GM21390 (cell line): Measurements from ENCODE around the gene CCDC106.

Experiments used
- ATAC-seq: cut with Tn5 transposase; IDR thresholded peaks from one replicate; pipeline ENCODE4 v1.9.1; 2021; ENCODE audit not compliant: unreplicated experiment

The CCDC106 gene

GRCh38 chr19:55613930-55614710 lies 33.9 kb upstream of the CCDC106 start:
- no peak for ATAC-seq

DNA sequence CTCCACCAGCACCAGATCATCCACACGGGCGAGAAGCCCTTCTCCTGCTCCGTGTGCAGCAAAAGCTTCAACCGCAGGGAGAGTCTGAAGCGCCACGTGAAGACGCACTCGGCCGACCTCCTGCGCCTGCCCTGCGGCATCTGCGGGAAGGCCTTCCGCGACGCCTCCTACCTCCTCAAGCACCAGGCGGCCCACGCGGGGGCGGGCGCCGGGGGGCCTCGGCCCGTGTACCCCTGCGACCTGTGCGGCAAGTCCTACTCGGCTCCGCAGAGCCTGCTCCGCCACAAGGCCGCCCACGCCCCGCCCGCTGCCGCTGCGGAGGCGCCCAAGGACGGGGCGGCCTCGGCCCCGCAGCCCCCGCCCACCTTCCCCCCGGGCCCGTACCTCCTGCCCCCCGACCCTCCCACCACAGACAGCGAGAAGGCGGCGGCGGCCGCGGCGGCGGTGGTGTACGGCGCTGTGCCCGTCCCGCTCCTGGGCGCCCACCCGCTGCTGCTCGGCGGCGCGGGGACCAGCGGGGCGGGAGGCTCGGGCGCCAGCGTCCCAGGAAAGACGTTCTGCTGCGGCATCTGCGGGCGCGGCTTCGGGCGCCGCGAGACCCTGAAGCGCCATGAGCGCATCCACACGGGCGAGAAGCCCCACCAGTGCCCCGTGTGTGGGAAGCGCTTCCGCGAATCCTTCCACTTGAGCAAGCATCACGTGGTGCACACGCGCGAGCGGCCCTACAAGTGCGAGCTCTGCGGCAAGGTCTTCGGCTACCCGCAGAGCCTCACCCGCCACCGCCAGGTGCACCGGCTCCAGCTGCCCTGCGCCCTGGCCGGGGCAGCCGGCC lies 33.1 kb upstream of the CCDC106 start:
- no peak for ATAC-seq

GRCh38 chr19:55615543-55616394 lies 32.2 kb upstream of the CCDC106 start:
- no peak for ATAC-seq

- no peak for ATAC-seq
Observed at GRCh38 chr19:55616395-55616875, 31.6 kb upstream of the CCDC106 start.

- no peak for ATAC-seq
Observed at GRCh38 chr19:55617426-55617825, 30.6 kb upstream of the CCDC106 start.

- ATAC-seq: no peak
Observed at GRCh38 chr19:55618426-55618825, 29.6 kb upstream of the CCDC106 start.

- ATAC-seq: no peak
Observed at GRCh38 chr19:55619286-55619685, 28.7 kb upstream of the CCDC106 start.

DNA sequence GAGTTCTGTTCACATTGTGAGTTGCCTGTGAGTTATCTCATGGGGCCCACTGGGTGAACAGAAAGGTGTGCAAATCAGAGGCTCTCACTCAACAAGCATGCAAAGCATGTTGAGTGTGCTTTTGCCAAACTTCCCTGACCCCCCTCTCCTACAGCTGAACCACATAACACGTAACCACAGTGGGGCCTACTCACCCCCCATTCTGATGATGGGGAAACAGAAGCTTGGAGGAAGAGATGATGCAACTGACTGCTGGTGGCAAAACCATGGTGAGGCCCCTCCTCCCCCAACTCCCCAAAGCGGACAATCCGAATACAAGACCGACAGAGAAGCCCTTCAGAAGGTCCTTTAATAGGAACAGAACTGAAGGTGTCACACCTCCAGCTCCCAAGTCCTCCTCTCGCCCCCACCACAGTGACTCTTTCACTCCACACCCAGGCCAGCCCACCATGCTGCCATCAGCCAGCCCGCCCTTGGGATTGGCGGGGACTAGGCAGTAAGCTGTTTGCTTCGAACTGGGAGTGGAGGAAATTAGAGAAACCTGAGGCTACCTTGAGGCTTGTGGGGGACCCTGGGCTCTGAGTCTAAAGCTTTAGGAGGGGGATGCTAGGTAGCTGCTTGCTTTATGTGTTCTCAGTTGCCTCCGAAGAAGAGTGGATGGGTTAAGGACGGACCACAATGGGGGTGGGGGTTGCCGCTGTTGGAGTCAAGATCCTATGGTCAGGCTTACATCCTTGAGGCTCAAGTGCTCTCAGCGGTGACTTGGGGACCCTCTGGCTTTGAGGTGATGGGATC lies 27.4 kb upstream of the CCDC106 start:
- no peak for ATAC-seq

GRCh38 chr19:55621205-55621672 lies 26.8 kb upstream of the CCDC106 start:
- ATAC-seq: no peak

GRCh38 chr19:55621673-55622231 lies 26.3 kb upstream of the CCDC106 start:
- ATAC-seq: no peak

GRCh38 chr19:55622242-55622969 lies 25.6 kb upstream of the CCDC106 start:
- ATAC-seq: no peak

DNA sequence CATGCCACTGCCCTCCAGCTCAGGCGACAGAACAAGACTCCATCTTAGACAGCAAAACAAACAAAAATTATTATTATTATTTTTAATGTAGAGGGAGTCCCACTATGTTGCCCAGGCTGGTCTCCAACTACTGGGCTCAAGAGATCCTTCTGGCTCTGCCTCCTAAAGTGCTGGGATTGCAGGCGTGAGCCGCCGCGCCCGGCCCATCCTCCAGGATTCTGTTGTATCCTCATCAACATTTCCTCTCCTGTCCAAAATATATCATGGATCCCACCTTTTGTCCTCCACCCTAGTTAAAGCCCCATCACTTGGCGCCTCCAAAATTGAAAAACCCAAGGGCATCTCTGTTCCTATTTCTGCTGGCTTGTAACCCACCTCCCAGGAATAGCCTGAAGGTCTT lies 24.9 kb upstream of the CCDC106 start:
- ATAC-seq: no peak

DNA sequence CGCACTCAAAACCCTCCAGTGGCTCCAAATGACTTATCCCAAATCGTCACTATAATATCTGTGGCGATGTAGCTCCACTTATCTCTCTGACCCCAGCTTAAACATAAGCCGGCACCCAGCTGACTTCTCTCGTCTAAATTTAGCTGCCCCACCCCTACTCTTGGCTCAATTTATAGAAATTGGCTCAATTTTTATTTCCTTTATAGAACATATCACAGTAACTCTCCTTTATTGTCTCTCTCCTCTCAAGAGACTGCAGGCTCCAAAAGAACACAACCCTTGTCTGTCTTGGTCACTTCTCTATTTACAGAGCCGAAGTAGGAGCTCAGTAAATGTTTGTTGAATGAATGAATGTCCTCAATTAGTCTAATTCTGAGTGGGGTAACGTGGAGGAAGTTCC lies 24.5 kb upstream of the CCDC106 start:
- ATAC-seq: no peak

DNA sequence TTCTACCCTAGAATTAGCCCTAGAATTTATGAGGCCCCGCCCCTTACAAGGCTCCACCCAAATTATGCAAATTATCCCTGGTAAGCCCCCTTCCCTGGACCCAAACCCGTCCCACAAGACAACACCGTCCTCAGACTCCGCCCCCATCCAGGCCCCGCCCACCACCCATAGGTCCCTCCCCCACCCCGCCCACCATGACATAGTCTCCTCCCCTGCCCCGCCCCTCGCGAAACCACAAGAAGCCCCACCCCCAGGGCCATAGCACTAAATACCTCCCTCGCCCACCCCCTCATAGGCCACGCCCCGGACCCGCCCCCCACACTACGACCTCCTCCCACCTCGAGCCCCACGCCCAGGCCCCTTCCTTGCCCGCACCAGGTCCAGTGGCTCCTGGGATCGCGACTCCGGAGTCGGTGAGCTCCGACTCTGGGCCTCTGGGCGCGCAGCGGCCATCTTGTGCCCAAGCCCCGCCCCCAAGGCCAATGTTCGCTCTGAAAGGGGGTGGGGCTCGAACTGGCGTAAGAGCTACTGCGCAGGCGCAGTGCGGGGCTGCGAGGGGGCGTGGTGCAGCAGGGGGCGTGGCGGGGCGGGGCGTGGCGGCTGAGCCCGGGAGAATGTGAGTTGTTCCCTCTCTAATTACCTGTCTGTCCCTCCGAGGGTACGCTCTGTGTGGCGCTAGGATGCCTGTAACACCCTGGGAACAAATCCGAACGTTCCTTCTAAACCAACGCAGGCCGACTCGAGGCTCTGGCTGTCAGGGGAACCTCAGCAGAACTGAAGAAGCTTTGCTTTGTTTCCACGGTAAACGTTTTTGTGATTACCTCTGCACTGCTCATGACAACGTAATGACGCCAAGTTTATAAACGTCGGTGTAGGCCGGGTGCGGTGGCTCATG lies 23.7 kb upstream of the CCDC106 start, which contains the start of gene ZNF784:
TSS of gene ZNF784 (minus strand) at position 458 of the 895 bp plus-strand sequence. CDS start at position 453, 5 bp downstream.
- no peak for ATAC-seq

GRCh38 chr19:55625004-55625326 lies 23.0 kb upstream of the CCDC106 start:
- no peak for ATAC-seq

- ATAC-seq: no peak
Observed at GRCh38 chr19:55626350-55626749, 21.7 kb upstream of the CCDC106 start.

- no peak for ATAC-seq
Observed at GRCh38 chr19:55632463-55632834, 15.6 kb upstream of the CCDC106 start.

GRCh38 chr19:55633861-55634260 lies 14.2 kb upstream of the CCDC106 start:
- no peak for ATAC-seq
